Skin of body (tissue), 2 donors: ENCODE measurements around the gene KRT8. TPM values are rescaled to one million over a fixed set of nuclear protein-coding genes. Genes with fewer than 3 reads are reported as not detected.
"Not testable (repeated sequence)": the region's sequence is repeated elsewhere in the genome, so short reads cannot be mapped to it uniquely, and the experiment has no call there.

Source experiments
- DNase-seq: peaks from one replicate; lab custom pipeline; 2025; lab: John Stamatoyannopoulos, UW
- total RNA-seq: library from RNA; depleted of rRNA; stranded (reverse); fragments of >200 nt; gene quantifications from one replicate; pipeline ENCODE4 v1.2.3, GENCODE V29; 2014

The KRT8 gene
- total RNA-seq = 16.2 TPM

DNA sequence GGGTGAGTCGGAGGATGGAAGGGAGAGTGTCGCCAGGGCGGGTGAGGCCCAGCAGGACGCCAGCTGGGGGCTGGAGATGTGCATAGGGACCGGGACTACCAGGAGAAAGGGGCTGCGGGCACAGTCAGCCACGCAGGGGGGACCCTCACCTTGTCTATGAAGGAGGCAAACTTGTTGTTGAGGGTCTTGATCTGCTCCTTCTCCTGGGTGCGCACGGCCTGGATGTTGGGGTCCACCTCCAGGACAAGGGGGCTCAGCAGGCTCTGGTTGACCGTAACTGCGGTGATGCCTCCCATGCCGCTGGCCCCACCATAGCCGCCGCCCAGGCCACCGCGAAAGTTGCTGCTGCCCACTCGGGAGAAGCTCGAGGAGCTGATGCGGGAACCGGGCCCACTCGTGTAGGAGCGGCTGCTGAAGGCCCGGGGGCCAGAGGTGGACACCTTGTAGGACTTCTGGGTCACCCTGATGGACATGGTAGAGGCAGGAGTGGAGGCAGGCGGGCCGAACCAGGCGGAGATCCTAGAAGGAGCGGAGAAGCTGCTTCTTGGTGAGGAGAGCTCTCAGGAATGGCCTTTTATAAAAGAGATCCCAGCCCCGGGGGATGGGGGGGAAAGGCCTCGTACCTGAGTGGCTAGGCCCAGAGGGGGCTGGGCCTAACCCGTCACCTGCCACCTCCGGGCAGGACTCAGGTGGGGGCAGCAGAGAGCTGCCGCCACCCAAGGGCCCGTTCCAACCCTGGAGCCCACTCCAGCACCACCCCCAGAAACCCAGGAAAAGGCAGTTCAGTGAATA, at the start of gene KRT8:
KRT8 (minus strand) TSS at position 568 of the 792 bp plus-strand sequence; CDS start at position 473, 95 bp downstream.
- not testable (repeated sequence) for DNase-seq

- no peak for DNase-seq
These were observed 48.4 kb upstream of the KRT8 start for GRCh38 chr12:52953181-52953841.

GRCh38 chr12:52952076-52952801, 47.4 kb upstream of the KRT8 start:
- no peak for DNase-seq

- no peak for DNase-seq
These were observed 46.8 kb upstream of the KRT8 start for GRCh38 chr12:52951640-52952039.

DNA sequence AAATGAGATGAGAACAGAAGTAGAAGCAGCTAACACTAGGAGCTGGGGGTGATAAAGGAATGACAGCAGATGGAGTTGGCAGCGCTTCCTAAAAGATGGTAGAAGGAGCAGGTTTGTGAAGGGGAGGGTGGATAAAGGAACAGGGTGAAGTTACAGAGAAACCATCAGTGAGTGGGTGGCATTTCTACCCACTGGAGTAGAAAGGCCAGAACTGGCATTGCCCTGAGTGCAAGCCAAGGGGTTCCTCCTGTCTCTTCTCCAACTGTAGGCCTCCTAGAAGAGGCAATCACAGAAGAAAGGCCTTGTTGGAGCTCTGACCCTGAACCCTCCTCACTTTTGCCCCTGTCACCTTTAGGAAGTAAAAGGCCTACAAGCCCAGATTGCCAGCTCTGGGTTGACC, 46.2 kb upstream of the KRT8 start:
- DNase-seq = no peak

GRCh38 chr12:52950553-52950952, 45.7 kb upstream of the KRT8 start:
- DNase-seq = no peak

- DNase-seq = no peak
These were observed 44.8 kb upstream of the KRT8 start for GRCh38 chr12:52949413-52950331.

DNA sequence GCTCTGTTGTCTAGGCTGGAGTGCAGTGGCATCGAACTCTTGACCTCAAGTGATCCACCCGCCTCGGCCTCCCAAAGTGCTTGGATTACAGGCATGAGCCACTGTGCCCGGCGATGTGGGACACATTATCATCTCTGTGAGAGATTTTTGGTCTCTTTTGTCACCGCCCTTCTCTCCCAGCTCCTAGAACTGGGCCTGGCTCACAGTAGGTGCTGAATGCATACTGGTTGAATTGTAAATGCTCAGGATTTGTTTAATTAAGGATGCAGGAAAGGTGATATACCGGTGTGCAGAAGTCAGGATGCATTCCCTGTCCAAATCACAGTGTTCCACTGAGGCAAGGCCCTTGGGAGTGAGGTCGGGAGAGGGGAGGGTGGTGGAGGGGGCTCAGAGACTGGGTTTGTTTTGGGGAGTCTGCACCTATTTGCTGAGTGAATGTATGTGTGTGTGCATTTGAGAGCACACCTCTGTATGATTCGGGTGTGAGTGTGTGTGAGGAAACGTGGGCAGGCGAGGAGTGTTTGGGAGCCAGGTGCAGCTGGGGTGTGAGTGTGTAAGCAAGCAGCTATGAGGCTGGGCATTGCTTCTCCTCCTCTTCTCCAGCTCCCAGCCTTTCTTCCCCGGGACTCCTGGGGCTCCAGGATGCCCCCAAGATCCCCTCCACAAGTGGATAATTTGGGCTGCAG, 43.0 kb upstream of the KRT8 start:
- no peak for DNase-seq

GRCh38 chr12:52946797-52947547, 42.1 kb upstream of the KRT8 start:
- no peak for DNase-seq

GRCh38 chr12:52946334-52946733, 41.5 kb upstream of the KRT8 start:
- no peak for DNase-seq

GRCh38 chr12:52945389-52946232, 40.7 kb upstream of the KRT8 start:
- DNase-seq = no peak

DNA sequence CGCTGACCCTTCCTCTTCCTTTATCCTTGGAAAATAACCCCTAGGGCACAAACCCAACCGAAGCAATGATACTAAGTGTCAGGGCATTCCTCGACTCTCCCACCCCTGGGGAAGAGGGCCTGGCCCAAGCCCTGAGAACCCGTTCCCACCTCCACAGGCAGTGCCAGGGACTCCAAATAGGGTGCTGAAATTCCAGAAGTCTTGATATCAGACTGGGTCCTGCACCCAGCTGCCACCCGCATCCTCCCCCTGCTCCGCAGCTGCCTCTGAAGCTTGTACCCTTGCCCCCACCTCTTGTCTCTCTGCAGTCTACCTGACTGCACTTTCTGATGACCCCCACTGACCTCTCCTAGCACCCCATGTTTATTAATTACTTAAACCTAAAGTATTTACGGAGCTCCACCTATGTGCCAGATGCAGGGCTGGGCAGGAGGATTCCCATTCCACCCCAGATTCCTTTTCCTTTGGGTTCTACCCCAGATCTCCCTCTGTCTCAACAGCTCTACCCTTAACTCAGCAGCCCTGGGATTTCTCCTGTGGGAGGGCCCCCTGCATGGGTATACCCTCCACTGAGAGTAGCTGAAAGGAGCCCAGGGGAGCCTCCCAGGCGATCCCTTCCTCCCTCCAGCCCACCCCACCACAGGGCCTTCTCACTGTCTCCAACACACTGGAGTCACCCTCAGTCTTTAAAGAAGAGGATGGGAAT, 40.0 kb upstream of the KRT8 start:
- no peak for DNase-seq

DNA sequence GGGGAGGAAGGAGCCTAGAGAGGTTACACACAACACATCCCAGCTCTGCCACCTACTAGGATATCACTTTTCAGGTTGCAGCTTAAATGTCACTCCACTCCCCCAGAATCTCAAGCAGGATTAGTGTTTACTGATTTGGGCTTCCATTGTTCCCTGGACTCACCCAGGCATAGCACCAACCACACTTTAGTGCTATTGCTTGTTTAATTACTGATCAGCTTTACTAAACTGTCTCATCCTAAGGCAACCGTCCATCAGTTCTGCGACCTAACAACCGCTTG, 38.0 kb upstream of the KRT8 start:
- DNase-seq = no peak

DNA sequence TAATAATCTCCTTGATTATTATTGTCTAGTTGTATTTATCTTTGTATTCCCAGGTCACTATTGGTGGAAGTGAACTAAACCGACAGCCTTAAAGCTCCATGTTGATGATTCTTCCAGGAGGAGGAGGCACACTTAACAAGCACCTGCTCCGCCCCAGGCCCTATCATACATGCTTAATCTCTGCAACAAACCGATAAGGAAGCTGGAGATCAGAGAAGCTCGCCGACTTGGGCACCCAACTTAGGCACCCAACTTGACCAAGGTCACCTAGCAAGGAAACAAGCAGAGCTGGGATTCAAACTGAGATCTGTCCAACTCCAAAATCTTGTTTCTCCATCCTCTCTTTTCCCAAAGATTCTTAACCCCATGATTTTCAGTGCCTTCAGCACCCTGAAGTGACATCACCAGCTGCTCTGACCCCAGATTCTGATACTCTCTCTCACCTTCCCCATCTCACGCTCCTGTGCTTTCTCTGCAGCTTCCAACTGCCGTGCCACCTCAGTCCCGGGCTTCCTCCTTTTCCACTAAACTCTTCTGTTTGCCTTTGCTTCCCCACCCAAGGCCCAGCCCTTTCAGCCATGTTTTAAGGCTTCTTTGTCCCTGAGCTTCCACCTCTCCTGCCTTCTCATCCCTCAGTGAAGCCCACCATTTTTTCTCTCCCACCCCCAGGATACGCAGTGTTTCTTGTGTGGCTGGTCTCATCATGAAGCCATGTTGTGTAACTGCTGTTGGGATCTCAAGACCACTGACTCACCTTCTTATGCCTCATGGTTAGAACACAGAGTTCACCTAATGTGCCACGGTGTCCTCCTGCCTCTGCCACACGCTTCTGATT, 37.4 kb upstream of the KRT8 start:
- DNase-seq = no peak

DNA sequence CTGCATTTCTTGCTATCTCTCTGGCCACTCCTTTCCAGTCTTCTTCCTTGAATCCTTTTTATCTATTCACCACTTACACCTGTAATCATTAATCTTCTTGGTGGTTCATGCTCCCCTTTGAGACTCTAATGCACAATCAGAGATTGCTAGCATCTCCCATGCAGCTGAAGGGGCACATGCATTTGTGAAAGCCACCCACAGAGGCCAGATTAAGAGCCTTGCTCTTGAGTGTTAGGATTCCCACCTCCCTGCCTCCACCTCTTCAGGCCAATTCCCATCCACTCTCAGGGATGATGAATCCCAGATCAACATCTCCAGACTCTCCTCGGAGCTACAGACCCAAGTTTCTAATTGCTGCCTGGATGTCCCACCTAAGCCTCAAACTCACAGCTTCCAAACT, 24.7 kb upstream of the KRT8 start:
- DNase-seq = no peak

GRCh38 chr12:52927964-52928363, 23.1 kb upstream of the KRT8 start:
- DNase-seq = no peak

DNA sequence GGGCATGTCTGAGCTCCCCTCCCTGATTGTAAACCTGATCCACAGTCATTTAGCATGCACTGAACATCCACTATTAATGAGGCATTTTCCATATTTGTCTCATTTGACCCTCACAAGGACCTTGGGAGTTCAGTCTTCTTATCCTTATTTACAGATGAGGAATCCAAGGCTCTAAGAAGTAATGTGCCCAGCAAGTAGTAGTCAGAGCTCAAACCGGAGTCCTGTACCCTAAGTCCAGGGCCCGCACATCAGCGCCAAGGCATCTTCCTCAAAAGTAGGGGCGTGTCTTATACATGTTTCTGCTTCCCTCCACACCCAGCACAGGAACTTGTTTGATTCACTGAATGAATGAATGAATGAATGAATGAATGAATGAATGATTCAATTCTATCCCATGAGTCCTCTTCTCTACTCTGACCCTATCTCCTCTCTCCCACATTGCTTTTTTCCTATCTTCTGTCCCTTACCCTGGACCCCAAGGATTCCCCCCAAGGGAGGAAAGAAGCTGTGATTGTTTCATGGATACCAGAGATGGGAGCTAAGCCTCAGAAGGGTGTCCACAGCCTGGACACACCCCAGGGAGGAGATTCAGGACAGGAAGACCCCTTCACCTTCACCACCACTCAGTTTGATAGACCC, 21.8 kb upstream of the KRT8 start:
- no peak for DNase-seq
